Breast epithelium (tissue), 4 donors: ENCODE results near the gene HLA-DQB1. TPM values are rescaled to one million over a fixed set of nuclear protein-coding genes. Genes with fewer than 3 reads are reported as not detected.
"Not testable (repeated sequence)": the region's sequence is repeated elsewhere in the genome, so short reads cannot be mapped to it uniquely, and the experiment has no call there.

Experiments
- DNase-seq, 2 donors: peaks; one replicate each; pipeline ENCODE4 v3.0.0-alpha.2; 2019; ENCODE audit warnings: low spot score in 2 of 2
- H3K27ac ChIP-seq, 2 donors: fragments of 200-600 bp; sonication (generic) in 1 of 2; one replicate each; pipeline ENCODE4 v1.5.1; 2016 to 2019; ENCODE audit warnings: mild to moderate bottlenecking in 1 of 2
- H3K27me3 ChIP-seq, 2 donors: fragments of 200-600 bp; sonication (generic) in 1 of 2; one replicate each; pipeline versions ENCODE4 v1.5.1 to v1.6.0; 2017 to 2019; ENCODE audit warnings: control low read depth in 1 of 2, mild to moderate bottlenecking in 1 of 2
- H3K36me3 ChIP-seq: fragments of 200-600 bp; one replicate; pipeline ENCODE4 v1.5.1; 2019
- H3K4me1 ChIP-seq, 2 donors: fragments of 200-600 bp; sonication (generic); one replicate each; pipeline ENCODE4 v1.5.1; 2016 to 2019; ENCODE audit warnings: control low read depth in 1 of 2
- H3K4me3 ChIP-seq, 3 donors: fragments of 200-600 bp; sonication (generic); 1 replicate in 2 of 3; 2 replicates in 1 of 3; pipeline ENCODE4 v1.5.1; 2016 to 2019; ENCODE audit warnings: mild to moderate bottlenecking in 3 of 3, moderate library complexity in 2 of 3
- H3K9me3 ChIP-seq, 2 donors: fragments of 200-600 bp; sonication (generic) in 1 of 2; one replicate each; pipeline ENCODE4 v1.5.1; 2016 to 2019; ENCODE audit warnings: control low read depth in 1 of 2
- CTCF ChIP-seq, 3 donors: fragments of 450-650 bp; IDR thresholded peaks; one replicate each; pipeline ENCODE4 v1.5.1; 2016 to 2017; ENCODE audit warnings: antibody characterized with exemption in 3 of 3, mild to moderate bottlenecking in 3 of 3, moderate library complexity in 3 of 3
- POLR2A ChIP-seq: fragments of 450-650 bp; IDR thresholded peaks from one replicate; pipeline ENCODE4 v1.6.1; 2016; ENCODE audit warnings: antibody characterized with exemption, mild to moderate bottlenecking, moderate library complexity
- POLR2AphosphoS5 ChIP-seq, 3 donors: sonication (generic); formaldehyde crosslinking; IDR thresholded peaks; one replicate each; pipeline ENCODE4 v1.6.1; 2017; ENCODE audit warnings: antibody characterized with exemption in 3 of 3
- intact Hi-C: fragments of 100-400 bp; cut with DNase I; formaldehyde crosslinking; loops from one replicate; pipeline ENCODE4 v1.15.1; 2023; ENCODE audit warnings: low total_unique reads
- total RNA-seq, 3 donors: library from RNA; depleted of rRNA; stranded (reverse); fragments of >200 nt; gene quantifications; one replicate each; pipeline ENCODE4 v1.1.0, GENCODE V29; 2016

Gene HLA-DQB1
- total RNA-seq, 3 donors from 2014 or later = 1.3 to 7.2 (median 5.4) TPM

DNA sequence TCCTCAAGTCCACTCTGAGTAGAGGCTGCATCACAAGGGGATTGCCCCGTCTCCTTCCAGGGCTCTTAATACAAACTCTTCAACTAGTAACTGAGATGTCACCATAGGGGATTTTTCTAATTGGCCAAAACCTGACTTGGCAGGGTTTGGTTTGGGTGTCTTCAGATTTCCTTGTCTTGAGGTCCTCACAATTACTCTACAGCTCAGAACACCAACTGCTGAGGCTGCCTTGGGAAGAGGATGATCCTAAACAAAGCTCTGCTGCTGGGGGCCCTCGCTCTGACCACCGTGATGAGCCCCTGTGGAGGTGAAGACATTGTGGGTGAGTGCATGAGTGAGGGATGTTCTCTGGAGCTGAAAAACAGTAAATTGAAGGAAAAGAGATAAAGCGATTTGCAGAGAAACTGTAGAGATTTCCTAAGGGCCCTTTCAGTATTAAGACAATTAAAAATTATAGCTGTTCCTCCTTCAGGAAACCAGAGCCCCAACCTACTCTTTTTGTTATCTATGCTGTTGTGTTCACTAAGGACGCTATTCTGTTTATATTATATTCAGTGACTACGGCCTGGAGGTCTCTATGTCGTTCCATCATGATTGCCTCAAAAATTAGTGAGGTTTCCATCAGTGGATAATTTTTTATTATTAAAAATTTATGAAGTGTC, 29.1 kb downstream of the HLA-DQB1 start, which contains the start of gene HLA-DQA1:
Gene HLA-DQA1, plus strand, starts transcription at position 188 of the 662 bp plus-strand sequence. Its CDS starts 53 bp downstream, at position 241.
- no peaks in the 10 kb centered on the region for H3K9me3 ChIP-seq
- no peak within 1 kb of the TSS for H3K27ac ChIP-seq
- H3K4me3 ChIP-seq = peak within 1 kb of the TSS in 1 of 3 donors; percentile 5
- H3K36me3 ChIP-seq = no peaks in the 10 kb centered on the region
- no peaks in the 10 kb centered on the region for H3K27me3 ChIP-seq
- TF ChIP-seq POLR2AphosphoS5 (IDR thresholded peaks at IDR 0.05) (no peak), CTCF (IDR thresholded peaks at IDR 0.05) (no peak), POLR2A (no peak)
- intact Hi-C loops = no loop called here
- DNase-seq = no peak
- no peaks in the 10 kb centered on the region for H3K4me1 ChIP-seq

DNA sequence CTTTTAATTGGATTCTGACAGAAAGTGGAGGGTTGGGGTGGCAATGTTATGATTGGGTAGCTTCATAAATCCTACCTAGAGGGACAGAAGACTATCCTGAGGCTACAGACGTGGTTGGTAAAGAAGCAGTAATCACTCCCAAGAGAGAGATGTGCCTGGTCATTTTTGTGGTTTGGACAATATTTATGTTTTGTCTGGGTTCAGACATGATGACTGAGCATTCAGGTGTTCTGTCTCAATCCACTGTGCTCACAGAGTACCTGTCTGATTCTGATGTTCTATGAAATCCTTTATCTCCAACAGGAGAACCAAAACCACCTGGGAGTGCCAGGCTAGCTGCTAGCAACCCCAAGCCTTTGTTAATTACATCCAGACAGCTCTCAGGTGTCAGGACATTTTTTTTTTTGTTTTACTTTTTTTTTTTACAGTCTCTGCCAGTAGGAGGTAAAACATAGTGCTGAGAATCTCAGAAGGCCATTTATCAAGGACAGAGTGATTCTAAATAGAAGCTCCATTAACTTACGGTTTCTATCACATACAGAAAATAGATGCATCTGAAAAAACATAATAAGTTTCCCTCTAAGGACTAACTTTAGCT, 30.8 kb downstream of the HLA-DQB1 start:
- Histone ChIP-seq H3K36me3 (no peaks in the 10 kb centered on the region), H3K4me1 (no peaks in the 10 kb centered on the region), H3K27ac (no peak overlapping the region), H3K4me3 (no peak overlapping the region), H3K27me3 (no peaks in the 10 kb centered on the region), H3K9me3 (no peaks in the 10 kb centered on the region)
- DNase-seq = no peak
- intact Hi-C loops = no loop called here
- TF ChIP-seq CTCF (IDR thresholded peaks at IDR 0.05) (no peak), POLR2A (no peak), POLR2AphosphoS5 (IDR thresholded peaks at IDR 0.05) (no peak)

DNA sequence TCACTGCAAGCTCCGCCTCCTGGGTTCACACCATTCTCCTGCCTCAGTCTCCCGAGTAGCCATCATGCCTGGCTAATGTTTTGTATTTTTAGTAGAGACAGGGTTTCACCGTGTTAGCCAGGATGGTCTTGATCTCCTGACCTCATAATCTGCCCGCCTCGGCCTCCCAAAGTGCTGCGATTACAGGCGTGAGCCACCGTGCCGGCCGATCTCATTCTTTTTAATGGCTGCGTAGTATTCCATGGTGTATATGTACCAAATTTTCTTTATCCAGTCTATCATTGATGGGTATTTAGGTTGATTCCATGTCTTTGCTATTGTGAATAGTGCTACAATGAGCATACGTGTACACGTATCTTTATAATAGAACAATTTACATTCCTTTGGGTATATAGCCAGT, 36.7 kb downstream of the HLA-DQB1 start:
- H3K4me3 ChIP-seq, H3K4me1 ChIP-seq, H3K27me3 ChIP-seq, H3K27ac ChIP-seq, H3K36me3 ChIP-seq, intact Hi-C loops, H3K9me3 ChIP-seq, DNase-seq: not testable (repeated sequence)

DNA sequence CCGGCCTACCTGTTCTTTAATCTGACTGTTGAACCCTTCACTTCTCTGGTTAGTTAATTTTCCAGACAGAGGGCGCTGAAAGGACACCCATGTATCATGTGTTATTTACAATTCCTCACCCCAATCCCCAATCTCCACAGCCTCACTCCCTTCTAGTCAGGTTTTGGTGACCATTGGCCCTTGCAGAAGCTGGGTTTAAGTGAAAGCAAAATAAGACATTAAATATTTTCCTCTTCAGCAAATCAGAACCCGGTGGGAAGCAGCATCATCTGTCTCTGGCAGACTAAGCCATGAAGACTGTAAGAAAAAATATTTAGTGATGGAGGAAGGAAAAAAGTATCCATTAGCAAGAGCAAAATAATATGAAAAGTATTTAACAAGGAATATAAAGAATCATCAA, 38.6 kb downstream of the HLA-DQB1 start:
- DNase-seq = no peak
- H3K27me3 ChIP-seq = no peaks in the 10 kb centered on the region
- H3K36me3 ChIP-seq = no peaks in the 10 kb centered on the region
- intact Hi-C loops = no loop called here
- H3K27ac ChIP-seq = no peak overlapping the region
- TF ChIP-seq POLR2A (no peak), POLR2AphosphoS5 (IDR thresholded peaks at IDR 0.05) (no peak), CTCF (IDR thresholded peaks at IDR 0.05) (no peak)
- H3K4me1 ChIP-seq = no peaks in the 10 kb centered on the region
- no peaks in the 10 kb centered on the region for H3K9me3 ChIP-seq
- H3K4me3 ChIP-seq = no peak overlapping the region

DNA sequence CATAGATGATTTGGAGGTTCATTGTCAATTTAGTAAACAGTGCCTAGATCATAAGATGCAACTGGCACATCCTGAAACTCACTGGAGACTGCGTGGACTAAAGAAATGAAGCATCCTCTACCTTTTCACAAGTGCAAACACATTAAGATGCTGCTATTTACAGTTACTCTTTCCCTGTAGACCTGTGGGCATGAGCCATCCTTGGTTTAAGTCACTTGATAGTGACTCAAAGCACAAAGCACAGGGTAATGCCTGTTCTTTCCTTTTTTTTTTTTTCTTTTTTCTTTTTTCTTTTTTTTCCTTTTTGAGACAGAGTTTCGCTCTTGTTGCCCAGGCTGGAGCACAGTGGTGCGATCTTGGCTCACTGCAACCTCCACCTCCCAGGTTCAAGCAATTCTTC, 39.2 kb downstream of the HLA-DQB1 start:
- no peak for DNase-seq
- intact Hi-C loops = no loop called here
- Histone ChIP-seq H3K4me3 (no peak overlapping the region), H3K36me3 (no peaks in the 10 kb centered on the region), H3K4me1 (no peaks in the 10 kb centered on the region), H3K27me3 (no peaks in the 10 kb centered on the region), H3K27ac (no peak overlapping the region), H3K9me3 (no peaks in the 10 kb centered on the region)
- no peak for TF ChIP-seq POLR2A
- no peak for TF ChIP-seq POLR2AphosphoS5 (IDR thresholded peaks at IDR 0.05)

GRCh38 chr6:32625137-32625536, 41.3 kb downstream of the HLA-DQB1 start:
- intact Hi-C loops = no loop called here
- Histone ChIP-seq H3K4me3 (no peak overlapping the region), H3K27me3 (no peaks in the 10 kb centered on the region), H3K9me3 (no peaks in the 10 kb centered on the region), H3K4me1 (no peaks in the 10 kb centered on the region), H3K36me3 (no peaks in the 10 kb centered on the region), H3K27ac (no peak overlapping the region)
- TF ChIP-seq CTCF (IDR thresholded peaks at IDR 0.05) (no peak), POLR2A (no peak), POLR2AphosphoS5 (IDR thresholded peaks at IDR 0.05) (no peak)
- no peak for DNase-seq
